ENCODE measurements around the gene EIF4E2.
"Not testable (repeated sequence)": the region's sequence is repeated elsewhere in the genome, so short reads cannot be mapped to it uniquely, and the experiment has no call there.

Gene EIF4E2

GRCh38 chr2:232568161-232568560 is 17.7 kb downstream of the EIF4E2 start:
- DNase-seq (ENCODE audit: low read depth): no peak

DNA sequence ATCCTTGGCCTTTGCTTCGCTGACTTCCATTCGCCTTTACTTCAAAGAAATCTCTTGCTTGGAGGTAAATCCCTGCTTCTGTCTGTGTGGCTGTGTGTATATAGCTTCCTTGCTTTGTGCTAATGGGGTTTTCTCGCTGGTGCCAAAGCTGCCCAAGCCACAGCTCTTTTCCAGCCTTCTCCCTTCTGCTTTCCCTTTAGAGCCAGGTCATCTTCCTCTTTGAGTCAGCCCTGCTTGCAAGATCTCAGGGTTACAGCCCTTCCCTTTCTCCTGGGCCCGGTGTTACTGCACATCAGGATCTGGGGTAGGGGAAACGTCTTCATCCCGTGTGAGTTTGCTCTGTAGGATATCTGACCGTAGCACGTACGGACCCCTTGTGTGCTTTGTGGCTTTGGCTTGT is 19.1 kb downstream of the EIF4E2 start:
- no peak for DNase-seq (ENCODE audit: low read depth)

DNA sequence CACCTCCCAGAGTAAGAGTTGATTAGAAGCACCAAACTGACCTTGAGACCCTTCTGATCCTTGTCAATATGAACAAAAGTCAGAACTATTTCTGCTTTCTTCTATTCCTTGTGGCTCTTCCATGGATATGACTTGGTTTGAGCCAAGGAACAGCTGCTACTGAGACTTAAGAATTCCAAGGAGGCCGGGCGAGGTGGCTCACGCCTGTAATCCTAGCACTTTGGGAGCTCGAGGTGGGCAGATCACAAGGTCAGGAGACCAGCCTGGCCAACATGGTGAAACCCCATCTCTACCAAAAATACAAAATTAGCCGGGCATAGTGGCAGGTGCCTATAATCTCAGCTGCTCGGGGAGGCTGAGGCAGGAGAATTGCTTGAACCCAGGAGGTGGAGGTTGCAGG is 20.0 kb downstream of the EIF4E2 start:
- DNase-seq (ENCODE audit: low read depth): not testable (repeated sequence)

GRCh38 chr2:232571026-232571474 is 20.6 kb downstream of the EIF4E2 start:
- DNase-seq (ENCODE audit: low read depth): no peak

DNA sequence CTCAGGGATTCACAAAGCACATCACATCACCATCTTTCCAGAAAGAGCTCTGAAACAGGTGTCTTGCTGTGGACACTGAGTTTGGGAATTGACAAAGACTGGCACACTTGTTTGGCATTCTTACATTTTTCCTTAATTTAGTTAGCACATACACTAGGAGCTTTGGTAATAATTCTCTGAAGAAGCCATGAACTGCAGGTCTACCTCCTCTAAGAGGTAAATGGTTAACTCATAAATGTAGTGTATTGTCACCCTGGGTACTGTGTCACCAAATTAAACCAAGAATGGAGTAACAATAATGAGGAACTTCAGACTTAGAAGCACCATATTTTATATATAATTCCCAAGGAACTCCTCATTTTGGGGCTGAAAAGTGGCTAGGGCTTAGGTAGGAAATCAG is 22.6 kb downstream of the EIF4E2 start:
- no peak for DNase-seq (ENCODE audit: low read depth)

- no peak for DNase-seq (ENCODE audit: low read depth)
Measured at GRCh38 chr2:232573771-232574435, 23.4 kb downstream of the EIF4E2 start.

DNA sequence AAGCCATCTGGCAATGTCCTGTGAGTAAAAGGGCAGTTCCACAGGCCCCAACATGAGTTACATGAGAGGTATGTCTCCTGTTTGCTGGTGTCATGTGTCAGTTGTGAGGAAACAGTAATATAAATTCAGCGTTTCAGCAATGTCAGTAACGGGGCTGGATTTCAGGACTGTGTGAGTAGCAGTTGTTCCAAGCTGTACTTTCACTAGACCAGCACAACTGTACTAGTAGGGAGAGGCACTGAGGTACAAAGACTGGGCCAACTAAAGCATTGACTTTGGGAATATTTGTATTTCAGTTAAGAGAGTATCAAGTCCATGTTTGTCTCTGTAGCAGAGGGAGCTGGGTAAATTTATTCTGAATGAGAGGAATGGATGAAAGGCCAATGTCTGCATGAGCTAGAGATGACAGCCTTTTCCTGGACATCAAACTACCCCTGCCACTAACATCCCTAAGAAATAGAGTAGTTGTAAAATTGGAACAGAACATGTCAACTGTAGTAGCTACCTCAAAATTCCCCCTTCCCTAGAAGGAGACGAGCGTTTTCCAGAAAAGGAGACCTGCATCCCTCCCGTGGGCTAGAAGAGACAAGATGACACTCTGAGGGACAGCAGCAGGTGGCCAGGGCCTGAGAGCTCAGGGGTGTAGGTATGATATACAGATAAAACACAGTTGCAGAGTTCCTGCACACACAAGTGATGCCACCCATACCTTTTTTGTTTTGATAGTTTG is 24.4 kb downstream of the EIF4E2 start:
- no peak for DNase-seq (ENCODE audit: low read depth)

GRCh38 chr2:232575404-232575746 is 24.9 kb downstream of the EIF4E2 start:
- DNase-seq (ENCODE audit: low read depth): no peak

DNA sequence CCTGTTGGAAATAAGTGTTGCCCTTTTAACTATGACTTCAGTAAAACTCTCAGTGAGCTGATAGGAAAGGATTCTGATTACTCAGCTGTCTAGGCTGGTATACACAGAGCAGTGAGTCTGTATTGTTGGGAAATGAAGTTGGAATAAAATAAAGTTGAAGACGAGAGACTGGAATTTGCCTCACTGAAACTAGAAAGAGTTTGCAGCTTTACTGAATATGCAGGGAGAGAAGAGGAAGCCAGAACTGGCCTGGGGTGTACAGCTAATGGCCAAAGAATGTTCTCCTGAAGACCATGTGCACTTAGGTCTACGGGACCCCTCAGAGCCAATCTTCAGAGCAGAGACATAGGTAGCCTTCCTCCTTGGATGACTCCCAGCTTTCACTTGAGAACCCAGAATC is 26.5 kb downstream of the EIF4E2 start:
- DNase-seq (ENCODE audit: low read depth): no peak

DNA sequence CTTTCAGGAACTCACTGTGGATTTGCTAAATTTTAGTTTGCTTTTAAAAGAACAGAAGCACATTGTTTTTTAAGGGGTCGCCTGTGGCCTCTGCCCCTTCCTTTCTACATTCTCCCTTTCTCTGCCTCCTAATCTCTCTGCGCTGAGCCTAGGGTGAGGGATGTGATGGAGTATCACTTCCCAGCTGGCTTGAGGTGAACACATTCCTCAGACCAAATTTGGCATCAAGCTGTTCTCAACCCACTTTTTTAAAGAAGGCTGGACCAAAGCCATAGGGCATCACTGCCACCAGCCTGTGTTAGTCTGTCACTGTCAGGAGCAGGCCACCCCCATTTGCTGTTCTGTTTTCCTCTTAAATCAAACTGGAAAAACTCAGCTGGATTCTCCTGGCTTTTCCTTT is 27.4 kb downstream of the EIF4E2 start:
- DNase-seq (ENCODE audit: low read depth): no peak

DNA sequence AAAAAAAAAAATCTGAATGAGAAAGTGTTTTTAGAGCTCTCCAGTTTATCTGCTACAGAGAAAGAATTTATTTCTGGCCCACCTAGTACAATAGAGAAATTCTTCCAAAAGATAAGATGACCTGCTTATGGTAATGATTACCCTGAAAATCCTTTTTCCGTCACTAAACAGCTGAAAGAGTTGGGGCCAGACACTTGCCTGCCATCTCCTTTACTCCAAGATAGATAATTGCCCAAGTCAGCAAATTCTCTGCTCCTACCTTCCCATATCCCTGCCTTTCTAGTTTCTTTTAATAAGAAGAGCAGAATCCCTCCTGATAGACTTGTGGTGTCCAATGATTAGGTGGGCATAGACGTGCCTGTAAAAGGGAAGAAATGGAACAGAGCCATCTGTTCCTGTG is 28.1 kb downstream of the EIF4E2 start:
- DNase-seq (ENCODE audit: low read depth): no peak

- no peak for DNase-seq (ENCODE audit: low read depth)
Measured at GRCh38 chr2:232580648-232580981, 30.1 kb downstream of the EIF4E2 start.

- no peak for DNase-seq (ENCODE audit: low read depth)
Measured at GRCh38 chr2:232581725-232582124, 31.2 kb downstream of the EIF4E2 start.

- DNase-seq (ENCODE audit: low read depth): no peak
Measured at GRCh38 chr2:232584238-232584637, 33.7 kb downstream of the EIF4E2 start.

DNA sequence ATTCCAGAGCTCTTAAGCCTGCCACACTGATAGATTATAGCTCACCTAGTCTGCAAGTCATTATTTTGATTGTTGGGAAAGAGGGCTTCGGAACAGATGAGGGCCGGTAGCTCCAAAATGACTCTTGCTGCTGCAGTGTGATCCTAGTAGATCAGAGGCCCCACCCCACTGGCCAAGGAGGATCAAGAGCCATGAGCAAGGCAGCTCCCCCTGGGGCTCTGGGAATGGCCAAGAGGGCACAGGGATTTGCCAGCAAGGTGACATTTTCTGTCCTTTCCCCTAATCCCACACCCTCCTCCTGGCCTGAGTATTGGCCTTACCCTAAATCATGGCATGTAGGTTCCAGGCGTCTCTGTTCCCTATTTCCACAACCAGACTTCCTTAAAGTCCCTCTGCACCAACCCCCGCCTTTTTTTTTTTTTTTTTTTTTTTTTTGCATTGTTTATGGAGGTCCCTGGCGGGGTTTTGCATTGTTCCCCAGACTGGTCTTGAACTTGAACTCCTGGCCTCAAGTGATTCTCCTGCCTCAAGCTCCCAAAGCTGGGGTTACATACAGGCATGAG is 36.5 kb downstream of the EIF4E2 start:
- DNase-seq (ENCODE audit: low read depth): no peak

GRCh38 chr2:232587512-232587911 is 37.0 kb downstream of the EIF4E2 start:
- DNase-seq (ENCODE audit: low read depth): no peak

GRCh38 chr2:232588031-232588430 is 37.5 kb downstream of the EIF4E2 start:
- no peak for DNase-seq (ENCODE audit: low read depth)

DNA sequence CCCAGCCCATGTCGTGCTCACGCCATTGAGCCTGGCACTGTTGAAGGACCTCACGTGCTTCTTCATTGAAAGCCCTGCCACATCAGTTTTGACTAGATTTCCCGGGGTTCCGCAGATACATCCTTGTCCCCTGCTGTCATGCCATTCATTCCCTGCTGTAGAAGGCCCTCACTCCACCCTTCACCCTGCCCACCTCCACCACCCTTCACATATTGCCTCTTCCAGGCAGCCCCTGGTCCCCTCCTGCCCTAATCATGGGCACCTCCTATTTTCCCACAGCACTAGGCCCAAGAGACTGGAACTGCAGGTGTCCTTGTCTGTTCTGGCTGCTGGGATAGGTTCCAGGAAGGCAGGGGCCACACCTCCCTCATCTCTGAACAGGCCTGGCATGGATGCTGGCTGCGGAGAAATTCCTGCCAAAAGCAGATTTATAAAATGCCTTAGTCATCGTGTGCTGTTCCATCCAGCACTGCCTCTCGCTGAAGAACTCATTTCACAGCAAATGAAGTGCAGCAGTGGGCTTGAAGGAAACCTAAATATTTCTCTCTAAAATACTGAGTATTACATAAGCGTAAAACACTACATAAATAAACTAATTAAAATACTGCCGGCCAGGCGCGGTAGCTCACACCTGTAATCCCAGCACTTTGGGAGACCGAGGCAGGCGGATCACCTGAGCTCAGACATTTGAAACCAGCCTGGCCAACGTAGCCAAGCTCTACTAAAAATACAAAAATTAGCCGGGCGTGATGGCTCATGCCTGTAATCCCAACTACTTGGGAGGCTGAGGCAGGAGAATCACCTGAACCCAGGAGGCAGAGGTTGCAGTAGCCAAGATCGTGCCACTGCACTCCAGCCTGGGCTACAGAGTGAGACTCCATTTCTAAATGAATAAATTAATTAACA is 38.4 kb downstream of the EIF4E2 start:
- no peak for DNase-seq (ENCODE audit: low read depth)

DNA sequence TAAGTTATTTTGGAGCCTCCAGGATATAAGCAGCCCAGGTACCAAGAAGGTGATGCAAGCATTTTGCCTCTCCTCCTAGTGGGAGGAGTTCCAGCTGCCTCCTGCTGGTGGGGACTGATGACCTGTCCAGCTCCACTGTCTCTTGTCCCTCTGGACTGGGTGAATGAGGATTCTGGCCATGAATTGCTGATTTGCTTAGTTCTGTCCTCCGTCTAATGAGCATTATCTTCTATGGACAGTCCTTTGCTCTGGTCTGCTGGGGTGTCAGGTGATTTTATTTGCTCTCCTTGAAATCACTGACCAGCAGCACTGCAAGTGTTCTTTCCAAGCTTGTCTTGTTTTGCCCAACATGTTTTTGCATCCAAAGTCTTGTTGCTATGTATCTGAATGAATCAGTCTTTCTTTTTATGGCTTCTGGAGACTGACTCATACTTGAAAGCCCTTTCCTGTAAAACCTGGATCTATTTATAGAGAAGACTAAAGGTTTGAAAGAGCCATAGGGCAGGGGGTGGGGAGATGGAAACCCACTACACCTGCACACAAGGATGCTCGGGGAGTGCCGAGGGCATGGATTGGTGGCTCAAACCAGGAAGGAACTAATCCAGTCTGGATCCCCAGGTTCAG is 42.4 kb downstream of the EIF4E2 start:
- DNase-seq (ENCODE audit: low read depth): no peak

DNA sequence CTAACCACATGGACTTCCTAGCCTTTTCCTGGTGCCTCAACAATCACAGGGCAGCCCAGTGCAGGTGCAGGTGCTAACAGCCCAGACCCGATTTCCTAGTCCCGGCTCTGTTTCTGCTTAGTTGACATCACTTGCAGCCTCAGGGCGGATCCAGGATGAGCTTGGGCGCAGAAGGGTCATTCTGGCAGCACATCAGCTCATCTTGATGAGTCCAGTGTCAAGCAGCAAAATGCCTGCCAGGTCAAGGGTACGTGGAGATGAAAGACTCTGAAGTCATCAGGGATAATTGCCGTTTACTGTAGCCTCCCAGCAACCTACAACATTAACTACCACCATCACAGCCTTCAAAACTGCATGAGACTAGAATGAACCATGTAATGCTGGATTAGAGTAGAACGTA is 43.5 kb downstream of the EIF4E2 start:
- no peak for DNase-seq (ENCODE audit: low read depth)

GRCh38 chr2:232597362-232598079 is 47.0 kb downstream of the EIF4E2 start:
- DNase-seq (ENCODE audit: low read depth): no peak

- DNase-seq (ENCODE audit: low read depth): no peak
Measured at GRCh38 chr2:232598293-232598692, 47.8 kb downstream of the EIF4E2 start.

Measured in activated T-helper 1 cell treated with Interleukin-2 at 50 U/mL for 16 hours (primary cell).